ENCODE data around the gene OTOS. TPM values are rescaled to one million over a fixed set of nuclear protein-coding genes. Genes with fewer than 3 reads are reported as not detected.

The OTOS gene
- total RNA-seq, 1 experiment from 2014 or later = not detected

DNA sequence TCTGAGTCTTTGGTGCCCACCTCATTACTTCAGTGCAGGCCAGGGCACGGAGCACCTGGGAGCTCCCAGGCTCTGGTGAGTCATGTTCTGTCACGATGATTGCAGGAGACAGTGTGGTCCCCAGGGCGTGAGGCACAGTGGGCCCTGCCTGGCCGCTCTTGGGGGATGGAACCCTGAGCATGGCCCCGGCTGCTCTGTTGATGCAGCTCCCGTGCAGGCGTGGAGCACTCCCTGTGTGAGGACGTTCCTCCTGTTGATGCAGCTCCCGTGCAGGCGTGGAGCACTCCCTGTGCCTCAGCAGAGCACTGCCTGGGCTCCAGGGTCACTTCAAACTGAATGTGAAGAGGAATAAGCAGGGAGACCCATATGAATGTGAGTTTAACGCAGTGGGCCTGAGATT is 34.5 kb downstream of the OTOS start:
- H3K27me3 ChIP-seq (ENCODE audit: insufficient read depth, low read length) = peaks cover 9% of the 10 kb centered on the region
- H3K9me3 ChIP-seq (ENCODE audit: control insufficient read depth in 1 of 2, insufficient read depth in 1 of 2, low read depth in 1 of 2, low read length in 2 of 2) = no peaks in the 10 kb centered on the region
- H3K4me2 ChIP-seq (ENCODE audit: low read length) = no peak overlapping the region
- no peak overlapping the region for H3K4me3 ChIP-seq (replicated peaks in 1 of 2; ENCODE audit: low read depth in 1 of 2, low read length in 2 of 2)
- no peak overlapping the region for H3K9ac ChIP-seq (ENCODE audit: low read length)
- H3K4me1 ChIP-seq (ENCODE audit: control insufficient read depth in 1 of 2, insufficient read depth in 2 of 2, low read length in 2 of 2) = no peaks in the 10 kb centered on the region
- BruUV-seq (replicated peaks) = no TSS peak
- no peaks in the 10 kb centered on the region for H3K79me2 ChIP-seq (ENCODE audit: insufficient read depth, low read length)
- no peaks in the 10 kb centered on the region for H3K36me3 ChIP-seq (ENCODE audit: control insufficient read depth in 1 of 2, insufficient read depth in 2 of 2, low read length in 2 of 2)
- DNase-seq (ENCODE audit: low read depth, low spot score) = no peak
- ChIA-PET RAD21 (ENCODE audit: low non-redundant PET in 1 of 2, low total read pairs in 2 of 2, uncharacterized antibody in 2 of 2, unreplicated experiment in 2 of 2) (no interaction called here), CTCF (no interaction called here), POLR2A (no interaction called here)
- H3K27ac ChIP-seq (ENCODE audit: low read depth, low read length) = no peak overlapping the region
- no peaks in the 10 kb centered on the region for H3K9me2 ChIP-seq (ENCODE audit: insufficient read depth)
- no peak for ATAC-seq
- no peaks in the 10 kb centered on the region for H4K20me1 ChIP-seq (ENCODE audit: insufficient read depth)
- TF ChIP-seq POLR2AphosphoS5 (IDR thresholded peaks at IDR 0.05; ENCODE audit: low read depth, low read length) = no peak
- no peak for TF ChIP-seq POLR2A (IDR thresholded peaks at IDR 0.05; ENCODE audit: borderline replicate concordance, extremely low read depth, insufficient read depth, insufficient read length)
- no peak for TF ChIP-seq SP1 (IDR thresholded peaks at IDR 0.05; ENCODE audit: low read depth)
- TF ChIP-seq, protein P1, sequence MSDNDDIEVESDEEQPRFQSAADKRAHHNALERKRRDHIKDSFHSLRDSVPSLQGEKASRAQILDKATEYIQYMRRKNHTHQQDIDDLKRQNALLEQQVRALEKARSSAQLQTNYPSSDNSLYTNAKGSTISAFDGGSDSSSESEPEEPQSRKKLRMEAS (IDR thresholded peaks at IDR 0.05) = no peak
- TF ChIP-seq, protein P2, sequence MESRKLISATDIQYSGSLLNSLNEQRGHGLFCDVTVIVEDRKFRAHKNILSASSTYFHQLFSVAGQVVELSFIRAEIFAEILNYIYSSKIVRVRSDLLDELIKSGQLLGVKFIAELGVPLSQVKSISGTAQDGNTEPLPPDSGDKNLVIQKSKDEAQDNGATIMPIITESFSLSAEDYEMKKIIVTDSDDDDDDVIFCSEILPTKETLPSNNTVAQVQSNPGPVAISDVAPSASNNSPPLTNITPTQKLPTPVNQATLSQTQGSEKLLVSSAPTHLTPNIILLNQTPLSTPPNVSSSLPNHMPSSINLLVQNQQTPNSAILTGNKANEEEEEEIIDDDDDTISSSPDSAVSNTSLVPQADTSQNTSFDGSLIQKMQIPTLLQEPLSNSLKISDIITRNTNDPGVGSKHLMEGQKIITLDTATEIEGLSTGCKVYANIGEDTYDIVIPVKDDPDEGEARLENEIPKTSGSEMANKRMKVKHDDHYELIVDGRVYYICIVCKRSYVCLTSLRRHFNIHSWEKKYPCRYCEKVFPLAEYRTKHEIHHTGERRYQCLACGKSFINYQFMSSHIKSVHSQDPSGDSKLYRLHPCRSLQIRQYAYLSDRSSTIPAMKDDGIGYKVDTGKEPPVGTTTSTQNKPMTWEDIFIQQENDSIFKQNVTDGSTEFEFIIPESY (IDR thresholded peaks at IDR 0.05; ENCODE audit: extremely low read depth, insufficient replicate concordance, low read length) = no peak
- no peak for TF ChIP-seq CBX3 (IDR thresholded peaks at IDR 0.05; ENCODE audit: low read depth)
- no peak for TF ChIP-seq JUND (IDR thresholded peaks at IDR 0.05)
- H2AFZ ChIP-seq (ENCODE audit: low read depth, low read length, poor library complexity, severe bottlenecking) = no peak overlapping the region
- intact Hi-C loops (cut with micrococcal nuclease) = no loop called here

DNA sequence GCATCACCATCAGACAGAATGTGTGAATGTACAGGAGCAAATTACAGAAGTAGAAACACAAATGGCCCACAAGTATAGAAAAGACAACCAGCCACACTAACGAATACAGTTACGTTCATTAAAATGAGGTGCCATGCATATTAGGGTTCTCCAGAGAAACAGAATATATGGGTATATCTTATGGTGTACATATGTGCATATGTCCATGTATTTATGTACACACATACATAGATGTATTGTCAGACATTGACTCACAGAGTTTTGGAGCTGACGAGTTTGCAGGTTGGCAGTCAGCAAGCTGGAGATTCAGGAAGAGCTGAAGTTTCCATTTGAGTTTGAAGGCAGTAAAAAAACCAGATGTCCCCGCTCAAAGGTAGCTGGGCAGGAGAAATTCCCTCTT is 37.3 kb downstream of the OTOS start:
- Histone ChIP-seq H3K9me3 (ENCODE audit: control insufficient read depth in 1 of 2, insufficient read depth in 1 of 2, low read depth in 1 of 2, low read length in 2 of 2) (no peaks in the 10 kb centered on the region), H4K20me1 (ENCODE audit: insufficient read depth) (no peaks in the 10 kb centered on the region), H3K79me2 (ENCODE audit: insufficient read depth, low read length) (no peaks in the 10 kb centered on the region), H2AFZ (ENCODE audit: low read depth, low read length, poor library complexity, severe bottlenecking) (no peak overlapping the region), H3K9ac (ENCODE audit: low read length) (no peak overlapping the region), H3K4me3 (replicated peaks in 1 of 2; ENCODE audit: low read depth in 1 of 2, low read length in 2 of 2) (no peak overlapping the region), H3K4me1 (ENCODE audit: control insufficient read depth in 1 of 2, insufficient read depth in 2 of 2, low read length in 2 of 2) (no peaks in the 10 kb centered on the region), H3K36me3 (ENCODE audit: control insufficient read depth in 1 of 2, insufficient read depth in 2 of 2, low read length in 2 of 2) (no peaks in the 10 kb centered on the region), H3K27ac (ENCODE audit: low read depth, low read length) (no peak overlapping the region), H3K9me2 (ENCODE audit: insufficient read depth) (no peaks in the 10 kb centered on the region), H3K27me3 (ENCODE audit: insufficient read depth, low read length) (peaks cover 38% of the 10 kb centered on the region), H3K4me2 (ENCODE audit: low read length) (no peak overlapping the region)
- ChIA-PET RAD21 (ENCODE audit: low non-redundant PET in 1 of 2, low total read pairs in 2 of 2, uncharacterized antibody in 2 of 2, unreplicated experiment in 2 of 2) (no interaction called here), POLR2A (no interaction called here), CTCF (no interaction called here)
- intact Hi-C loops (cut with micrococcal nuclease) = no loop called here
- DNase-seq (ENCODE audit: low read depth, low spot score) (no peak), ATAC-seq (no peak)
- no TSS peak for BruUV-seq (replicated peaks)
- TF ChIP-seq CEBPB (IDR thresholded peaks at IDR 0.05; ENCODE audit: low read depth) (no peak), EZH2 (IDR thresholded peaks at IDR 0.05) (no peak), SIN3A (IDR thresholded peaks at IDR 0.05; ENCODE audit: low read depth) (no peak), RAD21 (IDR thresholded peaks at IDR 0.05; ENCODE audit: low read depth) (no peak), TCF7L2 (IDR thresholded peaks at IDR 0.05; ENCODE audit: borderline replicate concordance, extremely low read depth, insufficient read depth, insufficient read length) (no peak), EGR1 (IDR thresholded peaks at IDR 0.05; ENCODE audit: low read depth) (no peak), YY1 (IDR thresholded peaks at IDR 0.05; ENCODE audit: extremely low read depth, insufficient replicate concordance, low read depth, low read length) (no peak), POLR2AphosphoS5 (IDR thresholded peaks at IDR 0.05; ENCODE audit: low read depth, low read length) (no peak), FOSL1 (IDR thresholded peaks at IDR 0.05; ENCODE audit: low read depth) (no peak), EZH2phosphoT487 (IDR thresholded peaks at IDR 0.05; ENCODE audit: borderline replicate concordance) (no peak), SP1 (IDR thresholded peaks at IDR 0.05; ENCODE audit: low read depth) (no peak), SRF (IDR thresholded peaks at IDR 0.05; ENCODE audit: low read depth) (no peak)

Data from HCT116 (cell line).